Stimulated activated naive B cell treated with anti-CD40 and anti-IgM and Interleukin-4, amounts not matched to agents 10 μg/mL and 1 μg/mL and 100 μg/mL, for 72 hours (primary cell): ENCODE results near the gene INTS11.
A peak's percentile ranks its signal among the peaks of the same experiment; 100 is the strongest.

ENCODE experiments used
- ATAC-seq, 2 donors: fragments of 150-1000 bp; cut with Tn5 transposase; replicated peaks; 2 replicates each; pipeline ENCODE4 v1.10.0; 2021; ENCODE audit warnings: moderate library complexity in 1 of 2
- DNase-seq: peaks from one replicate; pipeline ENCODE4 v3.0.0; 2021
- H3K27ac Mint-ChIP-seq: one replicate; pipeline ENCODE4 v1.8.0; 2022; ENCODE audit warnings: mild to moderate bottlenecking, mixed read lengths
- H3K27me3 Mint-ChIP-seq, 2 donors: one replicate each; pipeline ENCODE4 v1.8.0; 2022; ENCODE audit warnings: mixed read lengths in 2 of 2
- H3K36me3 Mint-ChIP-seq, 2 donors: one replicate each; pipeline ENCODE4 v1.8.0; 2022; ENCODE audit warnings: mixed read lengths in 2 of 2, mild to moderate bottlenecking in 1 of 2
- H3K4me1 Mint-ChIP-seq, 2 donors: one replicate each; pipeline ENCODE4 v1.8.0; 2022; ENCODE audit warnings: mixed read lengths in 2 of 2, mild to moderate bottlenecking in 1 of 2
- H3K4me3 Mint-ChIP-seq, 2 donors: one replicate each; pipeline ENCODE4 v1.8.0; 2022; ENCODE audit warnings: mild to moderate bottlenecking in 2 of 2, mixed read lengths in 2 of 2, moderate library complexity in 1 of 2
- H3K9me3 Mint-ChIP-seq, 2 donors: one replicate each; pipeline ENCODE4 v1.8.0; 2022; ENCODE audit warnings: mixed read lengths in 2 of 2, mild to moderate bottlenecking in 1 of 2

INTS11 gene

DNA sequence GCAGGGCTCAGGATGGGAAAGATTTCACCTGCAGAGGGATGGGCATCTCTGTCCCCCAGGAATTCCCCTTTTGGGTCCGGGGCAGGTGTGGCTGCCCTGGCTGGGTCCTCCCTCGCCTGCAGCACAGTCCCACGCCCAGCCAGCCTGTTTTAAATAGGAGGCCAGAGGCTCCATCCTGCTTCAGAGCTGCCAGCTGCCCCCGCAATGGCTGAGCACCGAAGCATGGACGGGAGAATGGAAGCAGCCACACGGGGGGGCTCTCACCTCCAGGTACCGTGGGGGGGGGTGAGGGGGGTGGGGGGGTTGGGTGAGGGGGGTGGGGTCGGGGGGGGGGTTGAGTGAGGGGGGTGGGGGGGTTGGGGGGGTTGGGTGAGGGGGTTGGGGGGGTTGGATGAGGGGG lies 40.6 kb downstream of the INTS11 start:
- H3K9me3 Mint-ChIP-seq = no peaks in the 10 kb centered on the region
- no peaks in the 10 kb centered on the region for H3K36me3 Mint-ChIP-seq
- ATAC-seq = peak; percentile 48 to 76
- peaks cover 4% of the 10 kb centered on the region in 2 donors for H3K4me1 Mint-ChIP-seq
- no peak for DNase-seq
- H3K4me3 Mint-ChIP-seq = peak overlapping the region in 1 of 2 donors; percentile 44
- H3K27ac Mint-ChIP-seq = peak overlapping the region; percentile 85
- H3K27me3 Mint-ChIP-seq = no peaks in the 10 kb centered on the region

- no peak overlapping the region for H3K4me3 Mint-ChIP-seq
- H3K36me3 Mint-ChIP-seq = no peaks in the 10 kb centered on the region
- DNase-seq (no peak), ATAC-seq (no peak)
- H3K9me3 Mint-ChIP-seq = no peaks in the 10 kb centered on the region
- H3K27ac Mint-ChIP-seq = no peak overlapping the region
- H3K27me3 Mint-ChIP-seq = no peaks in the 10 kb centered on the region
- peaks cover 4% of the 10 kb centered on the region in 2 donors for H3K4me1 Mint-ChIP-seq
Measured at GRCh38 chr1:1282998-1283397, 41.5 kb downstream of the INTS11 start.

- no peaks in the 10 kb centered on the region for H3K27me3 Mint-ChIP-seq
- ATAC-seq (no peak), DNase-seq (no peak)
- H3K36me3 Mint-ChIP-seq = no peaks in the 10 kb centered on the region
- H3K4me1 Mint-ChIP-seq = peaks cover 4% of the 10 kb centered on the region in 2 donors
- no peak overlapping the region for H3K4me3 Mint-ChIP-seq
- H3K9me3 Mint-ChIP-seq = no peaks in the 10 kb centered on the region
- no peak overlapping the region for H3K27ac Mint-ChIP-seq
Measured at GRCh38 chr1:1281533-1282321, 42.7 kb downstream of the INTS11 start.

GRCh38 chr1:1280782-1281481 lies 43.5 kb downstream of the INTS11 start:
- Mint-ChIP-seq H3K27ac (no peak overlapping the region), H3K27me3 (no peaks in the 10 kb centered on the region), H3K4me3 (no peak overlapping the region), H3K36me3 (no peaks in the 10 kb centered on the region), H3K9me3 (no peaks in the 10 kb centered on the region), H3K4me1 (peaks cover 4% of the 10 kb centered on the region in 2 donors)
- ATAC-seq (no peak), DNase-seq (no peak)

DNA sequence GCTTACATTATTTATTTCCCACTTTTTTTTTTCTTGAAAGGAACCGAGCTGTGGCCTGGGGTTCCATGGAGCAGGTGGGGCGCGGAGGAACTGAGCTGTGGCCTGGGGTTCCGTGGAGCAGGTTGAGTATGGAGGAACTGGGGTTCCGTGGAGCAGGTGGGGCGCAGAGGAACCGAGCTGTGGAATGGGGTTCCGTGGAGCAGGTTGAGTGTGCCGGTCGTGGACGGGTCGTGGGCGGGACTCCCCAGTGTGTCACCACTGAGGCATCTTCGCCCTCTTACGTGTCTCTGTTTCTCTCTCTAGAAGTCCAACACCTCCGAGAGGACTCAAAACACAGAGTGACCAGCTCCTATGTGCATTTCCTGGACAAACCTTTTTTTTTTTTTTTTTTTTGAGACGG lies 45.4 kb downstream of the INTS11 start:
- H3K27ac Mint-ChIP-seq = no peak overlapping the region
- peaks cover 8 to 12% of the 10 kb centered on the region in 2 donors for H3K4me1 Mint-ChIP-seq
- ATAC-seq = no peak
- no peaks in the 10 kb centered on the region for H3K9me3 Mint-ChIP-seq
- H3K36me3 Mint-ChIP-seq = no peaks in the 10 kb centered on the region
- no peaks in the 10 kb centered on the region for H3K27me3 Mint-ChIP-seq
- no peak overlapping the region for H3K4me3 Mint-ChIP-seq
- no peak for DNase-seq

- Mint-ChIP-seq H3K4me3 (no peak overlapping the region), H3K27ac (no peak overlapping the region), H3K36me3 (no peaks in the 10 kb centered on the region), H3K4me1 (peaks cover 5 to 10% of the 10 kb centered on the region in 2 donors), H3K27me3 (no peaks in the 10 kb centered on the region), H3K9me3 (no peaks in the 10 kb centered on the region)
- ATAC-seq (no peak), DNase-seq (no peak)
Measured at GRCh38 chr1:1278620-1279019, 45.8 kb downstream of the INTS11 start.

DNA sequence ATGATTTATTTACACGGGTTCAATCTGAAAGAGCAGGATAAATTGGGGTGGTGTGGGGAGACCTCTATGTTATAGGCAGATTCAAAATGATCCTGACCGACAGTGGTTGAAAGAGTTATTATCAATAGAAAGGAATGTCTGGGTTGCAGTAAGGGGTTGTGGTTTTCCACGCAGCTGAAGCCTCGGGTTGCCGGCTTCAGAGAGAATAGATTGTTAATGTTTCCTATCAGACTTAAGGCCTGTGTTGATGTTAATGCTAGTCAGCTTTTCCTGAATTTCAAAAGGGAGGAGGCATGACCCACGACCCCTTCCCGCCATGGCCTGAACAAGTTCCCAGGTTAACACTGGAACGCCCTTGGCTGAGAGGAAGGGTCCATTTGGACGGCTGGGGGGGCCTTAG lies 48.6 kb downstream of the INTS11 start:
- peaks cover 11 to 15% of the 10 kb centered on the region in 2 donors for H3K36me3 Mint-ChIP-seq
- no peak overlapping the region for H3K4me3 Mint-ChIP-seq
- H3K4me1 Mint-ChIP-seq = peaks cover 16 to 27% of the 10 kb centered on the region in 2 donors
- DNase-seq (no peak), ATAC-seq (no peak)
- H3K27me3 Mint-ChIP-seq = no peaks in the 10 kb centered on the region
- H3K9me3 Mint-ChIP-seq = no peaks in the 10 kb centered on the region
- H3K27ac Mint-ChIP-seq = peak overlapping the region; percentile 37

- H3K4me1 Mint-ChIP-seq = peaks cover 24 to 36% of the 10 kb centered on the region in 2 donors
- no peaks in the 10 kb centered on the region for H3K9me3 Mint-ChIP-seq
- H3K36me3 Mint-ChIP-seq = peaks cover 19 to 23% of the 10 kb centered on the region in 2 donors
- peak overlapping the region; percentile 68 to 80 for H3K4me3 Mint-ChIP-seq
- peak overlapping the region; percentile 71 for H3K27ac Mint-ChIP-seq
- ATAC-seq = no peak
- no peaks in the 10 kb centered on the region for H3K27me3 Mint-ChIP-seq
- DNase-seq = no peak
Measured at GRCh38 chr1:1274931-1275431, 49.5 kb downstream of the INTS11 start.

- ATAC-seq (no peak), DNase-seq (no peak)
- peaks cover 28 to 40% of the 10 kb centered on the region in 2 donors for H3K4me1 Mint-ChIP-seq
- peak overlapping the region; percentile 71 for H3K27ac Mint-ChIP-seq
- H3K4me3 Mint-ChIP-seq = peak overlapping the region; percentile 75 to 80
- H3K27me3 Mint-ChIP-seq = no peaks in the 10 kb centered on the region
- H3K36me3 Mint-ChIP-seq = peaks cover 22 to 28% of the 10 kb centered on the region in 2 donors
- H3K9me3 Mint-ChIP-seq = no peaks in the 10 kb centered on the region
Measured at GRCh38 chr1:1274299-1274930, 50.0 kb downstream of the INTS11 start.

- Mint-ChIP-seq H3K4me1 (peaks cover 28 to 40% of the 10 kb centered on the region in 2 donors), H3K9me3 (no peaks in the 10 kb centered on the region), H3K27ac (peak within 1 kb of the TSS; percentile 94), H3K4me3 (peak within 1 kb of the TSS; percentile 87 to 89), H3K36me3 (peaks cover 22 to 28% of the 10 kb centered on the region in 2 donors), H3K27me3 (no peaks in the 10 kb centered on the region)
- ATAC-seq (peak; percentile 96 to 98), DNase-seq (peak; percentile 83)
Measured at GRCh38 chr1:1273512-1274298, 50.8 kb downstream of the INTS11 start, which contains the start of gene UBE2J2. Gene UBE2J2, minus strand, starts transcription at chr1:1273854. Its CDS starts 5,862 bp downstream, at chr1:1267992.

GRCh38 chr1:1273209-1273511 lies 51.3 kb downstream of the INTS11 start:
- Mint-ChIP-seq H3K27me3 (no peaks in the 10 kb centered on the region), H3K9me3 (no peaks in the 10 kb centered on the region), H3K4me3 (peak overlapping the region; percentile 87 to 89), H3K36me3 (peaks cover 24 to 29% of the 10 kb centered on the region in 2 donors), H3K27ac (peak overlapping the region; percentile 94), H3K4me1 (peaks cover 29 to 42% of the 10 kb centered on the region in 2 donors)
- ATAC-seq = peak; percentile 3 to 6
- DNase-seq = no peak

- peak in 1 of 2 donors; percentile 6 for ATAC-seq
- Mint-ChIP-seq H3K27me3 (no peaks in the 10 kb centered on the region), H3K36me3 (peaks cover 27 to 33% of the 10 kb centered on the region in 2 donors), H3K4me1 (peaks cover 32 to 47% of the 10 kb centered on the region in 2 donors), H3K4me3 (peak overlapping the region; percentile 87 to 89), H3K27ac (peak overlapping the region; percentile 94), H3K9me3 (no peaks in the 10 kb centered on the region)
- DNase-seq = no peak
Measured at GRCh38 chr1:1272341-1273208, 51.9 kb downstream of the INTS11 start.

DNA sequence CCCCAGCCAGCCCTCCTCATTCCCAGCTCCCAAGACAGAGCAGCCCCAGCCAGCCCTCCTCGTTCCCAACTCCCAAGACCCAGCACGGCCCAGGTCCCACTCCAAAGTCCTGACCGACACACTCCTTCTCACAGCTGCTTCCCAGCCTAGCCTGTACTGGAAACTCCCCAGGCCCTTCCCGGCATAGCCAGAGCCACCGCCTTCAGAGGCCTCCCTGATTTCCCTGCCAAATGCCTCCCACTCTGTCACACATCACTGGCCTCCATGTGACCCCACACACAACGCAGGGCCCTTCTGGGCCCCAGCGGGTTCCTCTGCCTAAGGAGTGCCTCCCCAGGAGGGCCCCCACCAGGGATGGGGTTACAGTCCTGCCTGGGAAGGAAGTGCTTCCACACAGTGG lies 53.6 kb downstream of the INTS11 start:
- Mint-ChIP-seq H3K36me3 (peaks cover 31 to 42% of the 10 kb centered on the region in 2 donors), H3K9me3 (no peaks in the 10 kb centered on the region), H3K4me3 (peak overlapping the region; percentile 47 to 61), H3K27ac (peak overlapping the region; percentile 85), H3K4me1 (peaks cover 32 to 56% of the 10 kb centered on the region in 2 donors), H3K27me3 (no peaks in the 10 kb centered on the region)
- DNase-seq (no peak), ATAC-seq (no peak)
